Smooth muscle cell (in vitro differentiated cells): ENCODE data around the gene CREBBP. TPM values are rescaled to one million over a fixed set of nuclear protein-coding genes. Genes with fewer than 3 reads are reported as not detected.

Experiments used
- DNase-seq: peaks from one replicate; lab custom pipeline; 2025; ENCODE audit not compliant: unreplicated experiment; lab: John Stamatoyannopoulos, UW
- H2AFZ ChIP-seq: fragments of 200-600 bp; sonication (generic); 2 replicates; pipeline ENCODE4 v1.6.0; 2016; ENCODE audit warnings: antibody characterized with exemption, low read depth, mild to moderate bottlenecking
- H3F3A ChIP-seq: fragments of 200-600 bp; sonication (generic); 2 replicates; pipeline ENCODE4 v1.6.0; 2017; ENCODE audit warnings: antibody characterized with exemption, low read depth
- H3K27ac ChIP-seq: fragments of 200-600 bp; sonication (generic); 2 replicates; pipeline ENCODE4 v1.5.1; 2016; ENCODE audit warnings: low read depth, mild to moderate bottlenecking
- H3K27me3 ChIP-seq: fragments of 200-600 bp; sonication (generic); 2 replicates; pipeline ENCODE4 v1.6.1; 2016; ENCODE audit warnings: low read depth, mild to moderate bottlenecking
- H3K36me3 ChIP-seq: fragments of 200-600 bp; sonication (generic); 2 replicates; pipeline ENCODE4 v1.5.1; 2016; ENCODE audit warnings: low read depth
- H3K4me1 ChIP-seq: fragments of 200-600 bp; sonication (generic); 2 replicates; pipeline ENCODE4 v1.5.1; 2016; ENCODE audit warnings: low read depth
- H3K4me2 ChIP-seq: fragments of 200-600 bp; sonication (generic); 2 replicates; pipeline ENCODE4 v1.6.0; 2016; ENCODE audit warnings: mild to moderate bottlenecking
- H3K4me3 ChIP-seq: fragments of 200-600 bp; sonication (generic); 2 replicates; pipeline ENCODE4 v1.5.1; 2016; ENCODE audit warnings: mild to moderate bottlenecking
- H3K79me2 ChIP-seq: fragments of 200-600 bp; sonication (generic); 2 replicates; pipeline ENCODE4 v1.6.0; 2016; ENCODE audit warnings: low read depth, mild to moderate bottlenecking
- H3K9ac ChIP-seq: fragments of 200-600 bp; sonication (generic); 2 replicates; pipeline ENCODE4 v1.6.0; 2016; ENCODE audit warnings: low read depth
- H3K9me3 ChIP-seq: fragments of 200-600 bp; sonication (generic); replicated peaks from 2 replicates; pipeline ENCODE4 v1.5.1; 2016; ENCODE audit warnings: low read depth
- H4K20me1 ChIP-seq: fragments of 200-600 bp; sonication (generic); 2 replicates; pipeline ENCODE4 v1.6.0; 2016; ENCODE audit warnings: low read depth
- CTCF ChIP-seq: fragments of 200-600 bp; sonication (generic); IDR thresholded peaks from 2 replicates; pipeline ENCODE4 v1.5.1; 2017; ENCODE audit warnings: borderline replicate concordance, mild to moderate bottlenecking, antibody characterized with exemption; ENCODE audit not compliant: insufficient read depth, poor library complexity, severe bottlenecking
- WGBS: methylation state at CpG from one replicate; pipeline ENCODE4 v1.1.7; 2016; ENCODE audit warnings: low lambda C conversion rate; 5-methylcytosine and 5-hydroxymethylcytosine counted together
- polyA plus RNA-seq: library from polyadenylated mRNA; unstranded; fragments of >200 nt; fragmentation: Nextera tagmentation; extraction: Ambion mirVana; gene quantifications from 2 replicates; pipeline ENCODE4 v1.2.1, GENCODE V29; 2016
- total RNA-seq: library from RNA; depleted of rRNA; stranded (reverse); fragments of >200 nt; gene quantifications from 2 replicates; pipeline ENCODE4 v1.2.3, GENCODE V29; 2014

The CREBBP gene
- total and polyA plus RNA-seq, 2 experiments from 2014 or later: 14.3 to 19.6 TPM

DNA sequence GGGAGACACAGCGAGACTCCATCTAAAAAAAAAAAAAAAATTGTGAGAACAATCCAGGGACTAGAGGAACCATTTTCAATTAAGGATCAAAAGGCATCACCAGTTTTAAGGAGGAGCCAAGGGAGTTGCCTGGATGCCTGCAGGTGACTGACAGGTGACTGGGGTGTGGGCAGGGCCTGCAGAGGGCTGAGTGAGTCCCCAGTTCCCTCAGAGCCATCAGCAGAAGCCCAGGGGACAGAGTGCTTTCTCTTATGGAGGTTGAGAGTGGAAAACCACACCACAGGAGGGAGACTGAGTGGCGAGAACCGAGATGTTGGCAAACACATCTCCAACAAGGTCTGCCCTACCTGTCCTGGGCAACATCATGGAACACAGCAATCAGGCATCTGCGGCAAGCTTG is 27.1 kb upstream of the CREBBP start:
- no peaks in the 10 kb centered on the region for H4K20me1 ChIP-seq
- no peaks in the 10 kb centered on the region for H3F3A ChIP-seq
- H3K27ac ChIP-seq: no peak overlapping the region
- no peak for TF ChIP-seq CTCF
- H3K4me2 ChIP-seq: no peak overlapping the region
- no peaks in the 10 kb centered on the region for H3K36me3 ChIP-seq
- no peaks in the 10 kb centered on the region for H3K27me3 ChIP-seq
- no peaks in the 10 kb centered on the region for H3K9me3 ChIP-seq
- 83% methylated on average over 4 of the region's 4 CpGs for WGBS
- H3K4me1 ChIP-seq: no peaks in the 10 kb centered on the region
- no peak for DNase-seq
- H3K9ac ChIP-seq: no peak overlapping the region
- H2AFZ ChIP-seq: no peak overlapping the region
- no peaks in the 10 kb centered on the region for H3K79me2 ChIP-seq
- H3K4me3 ChIP-seq: no peak overlapping the region

- 100% methylated on average over 1 of the region's 1 CpG for WGBS
- Histone ChIP-seq H3K4me1 (no peaks in the 10 kb centered on the region), H3K79me2 (no peaks in the 10 kb centered on the region), H3F3A (no peaks in the 10 kb centered on the region), H3K4me2 (no peak overlapping the region), H4K20me1 (no peaks in the 10 kb centered on the region), H3K9me3 (no peaks in the 10 kb centered on the region), H2AFZ (no peak overlapping the region), H3K27ac (no peak overlapping the region), H3K9ac (no peak overlapping the region), H3K36me3 (no peaks in the 10 kb centered on the region), H3K4me3 (no peak overlapping the region), H3K27me3 (no peaks in the 10 kb centered on the region)
- DNase-seq: no peak
- no peak for TF ChIP-seq CTCF
Measured at GRCh38 chr16:3906363-3906762, 25.9 kb upstream of the CREBBP start.

DNA sequence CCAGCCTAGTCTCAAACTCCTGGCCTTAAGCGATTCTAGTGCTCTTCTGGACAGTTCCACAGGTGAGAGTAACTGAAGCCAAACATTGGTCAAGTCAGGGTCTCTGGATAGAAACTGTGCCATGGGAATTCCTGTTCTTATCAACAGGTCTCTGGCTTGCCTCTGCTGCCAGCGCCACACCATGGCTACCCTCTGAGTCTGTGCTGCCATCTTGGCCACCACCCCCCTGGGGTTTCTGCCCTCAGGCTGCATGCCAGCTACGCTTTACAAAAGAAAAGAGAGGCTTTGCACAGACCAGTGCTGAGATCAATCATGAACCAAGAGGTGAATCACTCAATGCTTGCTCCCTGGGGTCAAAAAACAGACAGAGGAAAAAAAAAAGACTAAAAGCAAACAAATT is 24.4 kb upstream of the CREBBP start:
- Histone ChIP-seq H3F3A (no peaks in the 10 kb centered on the region), H3K9ac (no peak overlapping the region), H3K36me3 (no peaks in the 10 kb centered on the region), H3K27me3 (no peaks in the 10 kb centered on the region), H3K9me3 (no peaks in the 10 kb centered on the region), H3K4me1 (no peaks in the 10 kb centered on the region), H2AFZ (no peak overlapping the region), H3K4me2 (no peak overlapping the region), H4K20me1 (no peaks in the 10 kb centered on the region), H3K27ac (no peak overlapping the region), H3K79me2 (no peaks in the 10 kb centered on the region), H3K4me3 (no peak overlapping the region)
- WGBS: 78% methylated on average over 3 of the region's 3 CpGs
- no peak for TF ChIP-seq CTCF
- no peak for DNase-seq

- WGBS: 87% methylated on average over 10 of the region's 10 CpGs
- Histone ChIP-seq H3K27me3 (peaks cover 3% of the 10 kb centered on the region), H3K4me2 (no peak overlapping the region), H3K79me2 (no peaks in the 10 kb centered on the region), H3F3A (no peaks in the 10 kb centered on the region), H3K9ac (no peak overlapping the region), H2AFZ (no peak overlapping the region), H3K4me3 (no peak overlapping the region), H4K20me1 (no peaks in the 10 kb centered on the region), H3K4me1 (no peaks in the 10 kb centered on the region), H3K27ac (no peak overlapping the region), H3K36me3 (no peaks in the 10 kb centered on the region), H3K9me3 (no peaks in the 10 kb centered on the region)
- no peak for DNase-seq
- TF ChIP-seq CTCF: no peak
Measured at GRCh38 chr16:3890091-3890490, 9.6 kb upstream of the CREBBP start.
